ENCODE measurements around the gene NADSYN1. TPM values are rescaled to one million over a fixed set of nuclear protein-coding genes. Genes with fewer than 3 reads are reported as not detected.

The NADSYN1 gene
- total and polyA plus RNA-seq, 2 experiments from 2014 or later: 42.0 to 50.4 TPM

DNA sequence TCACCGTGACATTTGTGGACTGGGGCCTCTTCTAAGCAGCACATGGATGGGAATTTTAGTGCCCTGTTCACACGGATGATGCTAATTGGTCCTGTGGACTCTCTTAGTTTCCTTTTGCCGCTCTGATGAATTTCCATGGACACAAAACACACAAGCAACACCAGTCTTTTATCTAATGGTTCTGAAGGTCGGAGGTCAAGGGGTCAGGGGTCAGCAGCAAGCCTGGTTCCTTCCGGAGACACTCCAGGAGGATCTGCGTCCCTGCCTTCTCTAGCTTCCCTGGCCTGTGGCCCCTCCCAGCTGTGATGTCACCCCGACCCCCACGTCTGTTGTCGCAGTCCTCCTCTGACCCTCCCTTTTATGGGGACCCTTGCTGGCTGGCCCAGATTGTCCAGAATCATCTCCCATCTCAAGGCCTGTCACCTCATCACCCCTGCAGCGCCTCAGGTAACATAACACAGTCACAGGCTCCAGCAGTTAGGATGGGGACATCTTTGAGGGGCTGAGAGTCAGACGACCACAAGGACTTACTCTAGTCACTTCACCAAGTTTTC lies 6.8 kb downstream of the NADSYN1 start:
- no peak for DNase-seq
- Histone ChIP-seq H3K4me3 (no peak overlapping the region), H2AFZ (no peak overlapping the region), H3K4me2 (ENCODE audit: unreplicated experiment) (no peak overlapping the region), H3K9ac (no peak overlapping the region), H3K27ac (no peak overlapping the region), H3K36me3 (ENCODE audit: low read depth) (peaks cover 32% of the 10 kb centered on the region; the same call in 1 of the 2 replicates), H3K79me2 (ENCODE audit: insufficient read depth) (peaks cover 1% of the 10 kb centered on the region), H3K4me1 (ENCODE audit: insufficient read depth) (no peaks in the 10 kb centered on the region), H3K27me3 (replicated peaks; ENCODE audit: insufficient read depth) (no peaks in the 10 kb centered on the region), H4K20me1 (ENCODE audit: insufficient read depth) (no peaks in the 10 kb centered on the region), H3K9me3 (ENCODE audit: low read depth) (no peaks in the 10 kb centered on the region), H3K9me2 (ENCODE audit: insufficient read depth) (no peaks in the 10 kb centered on the region), H3F3A (ENCODE audit: insufficient read depth) (no peaks in the 10 kb centered on the region)
- in situ Hi-C loops (cut with MboI): no loop called here
- TF ChIP-seq EZH2 (IDR thresholded peaks at IDR 0.05; ENCODE audit: insufficient read depth, poor library complexity, severe bottlenecking): no peak
- no peak for TF ChIP-seq EZH2phosphoT487 (IDR thresholded peaks at IDR 0.05; ENCODE audit: insufficient read depth, low read depth)
- WGBS, 2 experiments (ENCODE audit: low coverage in 1 of 2, low lambda C conversion rate in 2 of 2, missing lambda C conversion rate in 2 of 2): 64 to 69% methylated on average over 11 of the region's 11 CpGs

GRCh38 chr11:71461696-71462095 lies 8.7 kb downstream of the NADSYN1 start:
- 96 to 100% methylated on average over 9 of the region's 9 CpGs for WGBS, 2 experiments (ENCODE audit: low coverage in 1 of 2, low lambda C conversion rate in 2 of 2, missing lambda C conversion rate in 2 of 2)
- no peaks in the 10 kb centered on the region for H3K4me1 ChIP-seq (ENCODE audit: insufficient read depth)
- no peaks in the 10 kb centered on the region for H3K79me2 ChIP-seq (ENCODE audit: insufficient read depth)
- H4K20me1 ChIP-seq (ENCODE audit: insufficient read depth): no peaks in the 10 kb centered on the region
- in situ Hi-C loops (cut with MboI): no loop called here
- H3K9ac ChIP-seq: no peak overlapping the region
- no peaks in the 10 kb centered on the region for H3F3A ChIP-seq (ENCODE audit: insufficient read depth)
- H2AFZ ChIP-seq: no peak overlapping the region
- H3K4me2 ChIP-seq (ENCODE audit: unreplicated experiment): no peak overlapping the region
- peaks cover 20% of the 10 kb centered on the region; the same call in 1 of the 2 replicates for H3K36me3 ChIP-seq (ENCODE audit: low read depth)
- H3K9me3 ChIP-seq (ENCODE audit: low read depth): no peaks in the 10 kb centered on the region
- no peak overlapping the region for H3K4me3 ChIP-seq
- H3K27me3 ChIP-seq (replicated peaks; ENCODE audit: insufficient read depth): no peaks in the 10 kb centered on the region
- H3K27ac ChIP-seq: no peak overlapping the region
- no peak for TF ChIP-seq EZH2 (IDR thresholded peaks at IDR 0.05; ENCODE audit: insufficient read depth, poor library complexity, severe bottlenecking)
- no peak for TF ChIP-seq EZH2phosphoT487 (IDR thresholded peaks at IDR 0.05; ENCODE audit: insufficient read depth, low read depth)
- H3K9me2 ChIP-seq (ENCODE audit: insufficient read depth): no peaks in the 10 kb centered on the region
- no peak for DNase-seq

DNA sequence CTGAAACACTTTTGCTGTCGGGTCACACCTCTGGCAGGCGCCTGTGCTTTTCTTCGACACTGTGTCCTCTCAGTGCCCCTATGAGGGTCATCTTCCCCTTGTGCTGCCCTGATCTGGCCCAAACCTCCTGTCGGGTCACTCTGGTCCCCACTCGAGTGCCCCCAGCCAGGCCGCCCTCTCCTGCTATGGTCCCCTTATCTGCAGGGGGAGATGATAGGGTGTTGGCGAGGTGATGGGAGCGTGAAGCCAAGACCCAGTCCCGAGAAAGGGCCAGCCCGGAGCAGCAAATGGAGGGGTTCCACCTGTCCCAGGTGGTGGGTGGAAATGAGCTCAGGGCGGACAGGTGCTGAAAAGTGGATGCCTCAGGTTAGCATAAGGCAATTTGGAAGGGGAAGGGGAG lies 9.7 kb downstream of the NADSYN1 start:
- peaks cover 20% of the 10 kb centered on the region; the same call in 1 of the 2 replicates for H3K36me3 ChIP-seq (ENCODE audit: low read depth)
- H3K9ac ChIP-seq: no peak overlapping the region
- DNase-seq: no peak
- H2AFZ ChIP-seq: no peak overlapping the region
- TF ChIP-seq EZH2phosphoT487 (IDR thresholded peaks at IDR 0.05; ENCODE audit: insufficient read depth, low read depth) (no peak), EZH2 (IDR thresholded peaks at IDR 0.05; ENCODE audit: insufficient read depth, poor library complexity, severe bottlenecking) (no peak)
- WGBS, 2 experiments (ENCODE audit: low coverage in 1 of 2, low lambda C conversion rate in 2 of 2, missing lambda C conversion rate in 2 of 2): 93 to 94% methylated on average over 11 of the region's 11 CpGs
- H3F3A ChIP-seq (ENCODE audit: insufficient read depth): no peaks in the 10 kb centered on the region
- no peaks in the 10 kb centered on the region for H3K9me3 ChIP-seq (ENCODE audit: low read depth)
- no peak overlapping the region for H3K4me3 ChIP-seq
- H4K20me1 ChIP-seq (ENCODE audit: insufficient read depth): no peaks in the 10 kb centered on the region
- H3K4me1 ChIP-seq (ENCODE audit: insufficient read depth): no peaks in the 10 kb centered on the region
- no peak overlapping the region for H3K27ac ChIP-seq
- no peak overlapping the region for H3K4me2 ChIP-seq (ENCODE audit: unreplicated experiment)
- no peaks in the 10 kb centered on the region for H3K9me2 ChIP-seq (ENCODE audit: insufficient read depth)
- H3K79me2 ChIP-seq (ENCODE audit: insufficient read depth): no peaks in the 10 kb centered on the region
- in situ Hi-C loops (cut with MboI): no loop called here
- H3K27me3 ChIP-seq (replicated peaks; ENCODE audit: insufficient read depth): no peaks in the 10 kb centered on the region

- no peak overlapping the region for H3K9ac ChIP-seq
- DNase-seq: no peak
- H4K20me1 ChIP-seq (ENCODE audit: insufficient read depth): no peaks in the 10 kb centered on the region
- no peak for TF ChIP-seq EZH2 (IDR thresholded peaks at IDR 0.05; ENCODE audit: insufficient read depth, poor library complexity, severe bottlenecking)
- TF ChIP-seq EZH2phosphoT487 (IDR thresholded peaks at IDR 0.05; ENCODE audit: insufficient read depth, low read depth): no peak
- H3K27me3 ChIP-seq (replicated peaks; ENCODE audit: insufficient read depth): no peaks in the 10 kb centered on the region
- H3K4me3 ChIP-seq: no peak overlapping the region
- H3K4me1 ChIP-seq (ENCODE audit: insufficient read depth): no peaks in the 10 kb centered on the region
- peaks cover 20% of the 10 kb centered on the region; the same call in 1 of the 2 replicates for H3K36me3 ChIP-seq (ENCODE audit: low read depth)
- no peaks in the 10 kb centered on the region for H3K9me3 ChIP-seq (ENCODE audit: low read depth)
- H2AFZ ChIP-seq: no peak overlapping the region
- no peaks in the 10 kb centered on the region for H3K79me2 ChIP-seq (ENCODE audit: insufficient read depth)
- no peak overlapping the region for H3K27ac ChIP-seq
- 96 to 97% methylated on average over 34 of the region's 34 CpGs for WGBS, 2 experiments (ENCODE audit: low coverage in 1 of 2, low lambda C conversion rate in 2 of 2, missing lambda C conversion rate in 2 of 2)
- no peaks in the 10 kb centered on the region for H3F3A ChIP-seq (ENCODE audit: insufficient read depth)
- H3K4me2 ChIP-seq (ENCODE audit: unreplicated experiment): no peak overlapping the region
- H3K9me2 ChIP-seq (ENCODE audit: insufficient read depth): no peaks in the 10 kb centered on the region
- in situ Hi-C loops (cut with MboI): no loop called here
These were observed 10.6 kb downstream of the NADSYN1 start for GRCh38 chr11:71463331-71464211.
